ENCODE results near the gene GLRX5.

GLRX5 gene

GRCh38 chr14:95515596-95516552 is 19.0 kb upstream of the GLRX5 start:
- DNase-seq (ENCODE audit: low spot score), result no peak
- FAIRE-seq, result no peak

GRCh38 chr14:95516554-95517181 is 18.2 kb upstream of the GLRX5 start, which contains the start of gene SYNE3:
SYNE3 (minus strand) TSS chr14:95516650; CDS start chr14:95475821, 40,829 bp downstream.
- DNase-seq (ENCODE audit: low spot score) (no peak), FAIRE-seq (no peak)

- FAIRE-seq, result no peak
- no peak for DNase-seq (ENCODE audit: low spot score)
Observed at GRCh38 chr14:95518045-95518751, 16.7 kb upstream of the GLRX5 start.

GRCh38 chr14:95519699-95520098 is 15.2 kb upstream of the GLRX5 start:
- DNase-seq (ENCODE audit: low spot score), result no peak
- no peak for FAIRE-seq

GRCh38 chr14:95520346-95520745 is 14.5 kb upstream of the GLRX5 start:
- no peak for FAIRE-seq
- no peak for DNase-seq (ENCODE audit: low spot score)

- FAIRE-seq (no peak), DNase-seq (ENCODE audit: low spot score) (no peak)
Observed at GRCh38 chr14:95521001-95521400, 13.8 kb upstream of the GLRX5 start.

GRCh38 chr14:95522116-95522515 is 12.7 kb upstream of the GLRX5 start:
- no peak for FAIRE-seq
- no peak for DNase-seq (ENCODE audit: low spot score)

- DNase-seq (ENCODE audit: low spot score) (no peak), FAIRE-seq (no peak)
Observed at GRCh38 chr14:95522556-95522955, 12.3 kb upstream of the GLRX5 start.

GRCh38 chr14:95523051-95523814 is 11.6 kb upstream of the GLRX5 start:
- FAIRE-seq, result no peak
- no peak for DNase-seq (ENCODE audit: low spot score)

GRCh38 chr14:95523815-95524448 is 10.9 kb upstream of the GLRX5 start:
- no peak for FAIRE-seq

GRCh38 chr14:95524706-95525512 is 9.9 kb upstream of the GLRX5 start:
- FAIRE-seq, result no peak
- DNase-seq (ENCODE audit: low spot score), result no peak

More at GRCh38 chr14:95523815-95524448, 10.9 kb upstream of the GLRX5 start:
- DNase-seq (ENCODE audit: low spot score), result no peak

GRCh38 chr14:95525999-95526398 is 8.9 kb upstream of the GLRX5 start:
- DNase-seq (ENCODE audit: low spot score) (no peak), FAIRE-seq (no peak)

GRCh38 chr14:95526483-95527386 is 8.1 kb upstream of the GLRX5 start:
- DNase-seq (ENCODE audit: low spot score), result no peak
- FAIRE-seq, result no peak

- FAIRE-seq (no peak), DNase-seq (ENCODE audit: low spot score) (no peak)
Observed at GRCh38 chr14:95527387-95528002, 7.4 kb upstream of the GLRX5 start.

GRCh38 chr14:95529216-95529615 is 5.6 kb upstream of the GLRX5 start:
- no peak for DNase-seq (ENCODE audit: low spot score)
- no peak for FAIRE-seq

GRCh38 chr14:95530473-95531276 is 4.2 kb upstream of the GLRX5 start:
- no peak for FAIRE-seq
- DNase-seq (ENCODE audit: low spot score), result no peak

- FAIRE-seq (no peak), DNase-seq (ENCODE audit: low spot score) (no peak)
Observed at GRCh38 chr14:95531473-95531872, 3.4 kb upstream of the GLRX5 start.
